ENCODE data around the gene BRCA1. TPM values are rescaled to one million over a fixed set of nuclear protein-coding genes. Genes with fewer than 3 reads are reported as not detected.
A peak's percentile ranks its signal among the peaks of the same experiment; 100 is the strongest.
"Not testable (repeated sequence)": the region's sequence is repeated elsewhere in the genome, so short reads cannot be mapped to it uniquely, and the experiment has no call there.

BRCA1 gene
- total RNA-seq, 1 donor from 2014 or later = 0.85 TPM

DNA sequence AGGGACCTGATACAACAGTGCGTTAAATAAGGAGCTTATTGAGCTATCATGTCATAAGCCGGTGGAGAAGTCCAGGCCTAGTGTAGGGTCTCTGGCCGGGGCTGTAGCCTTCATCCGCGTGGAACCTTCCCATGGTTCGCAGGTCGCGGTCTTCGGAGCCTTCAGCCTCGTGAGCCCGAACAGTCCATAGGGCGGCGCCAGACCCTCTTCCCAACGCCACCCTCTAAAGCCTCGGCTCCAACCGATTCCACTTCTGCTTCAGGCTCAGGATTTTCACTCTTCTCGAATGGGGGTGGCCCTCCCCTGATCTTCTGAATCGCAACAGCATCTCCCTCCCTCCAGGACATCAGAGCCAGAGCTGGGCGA, 10.3 kb upstream of the BRCA1 start:
- no peaks in the 10 kb centered on the region for H3K4me1 ChIP-seq
- no peaks in the 10 kb centered on the region for H3K27me3 ChIP-seq
- no peak overlapping the region for H3K27ac ChIP-seq
- no peak for DNase-seq (ENCODE audit: low spot score in 2 of 2)
- no peaks in the 10 kb centered on the region for H3K9me3 ChIP-seq
- H3K4me3 ChIP-seq = no peak overlapping the region
- peaks cover 4 to 5% of the 10 kb centered on the region in 2 donors for H3K36me3 ChIP-seq
- intact Hi-C loops (cut with DNase I) = no loop called here
- TF ChIP-seq, protein P1, sequence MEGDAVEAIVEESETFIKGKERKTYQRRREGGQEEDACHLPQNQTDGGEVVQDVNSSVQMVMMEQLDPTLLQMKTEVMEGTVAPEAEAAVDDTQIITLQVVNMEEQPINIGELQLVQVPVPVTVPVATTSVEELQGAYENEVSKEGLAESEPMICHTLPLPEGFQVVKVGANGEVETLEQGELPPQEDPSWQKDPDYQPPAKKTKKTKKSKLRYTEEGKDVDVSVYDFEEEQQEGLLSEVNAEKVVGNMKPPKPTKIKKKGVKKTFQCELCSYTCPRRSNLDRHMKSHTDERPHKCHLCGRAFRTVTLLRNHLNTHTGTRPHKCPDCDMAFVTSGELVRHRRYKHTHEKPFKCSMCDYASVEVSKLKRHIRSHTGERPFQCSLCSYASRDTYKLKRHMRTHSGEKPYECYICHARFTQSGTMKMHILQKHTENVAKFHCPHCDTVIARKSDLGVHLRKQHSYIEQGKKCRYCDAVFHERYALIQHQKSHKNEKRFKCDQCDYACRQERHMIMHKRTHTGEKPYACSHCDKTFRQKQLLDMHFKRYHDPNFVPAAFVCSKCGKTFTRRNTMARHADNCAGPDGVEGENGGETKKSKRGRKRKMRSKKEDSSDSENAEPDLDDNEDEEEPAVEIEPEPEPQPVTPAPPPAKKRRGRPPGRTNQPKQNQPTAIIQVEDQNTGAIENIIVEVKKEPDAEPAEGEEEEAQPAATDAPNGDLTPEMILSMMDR (IDR thresholded peaks at IDR 0.05) = no peak

DNA sequence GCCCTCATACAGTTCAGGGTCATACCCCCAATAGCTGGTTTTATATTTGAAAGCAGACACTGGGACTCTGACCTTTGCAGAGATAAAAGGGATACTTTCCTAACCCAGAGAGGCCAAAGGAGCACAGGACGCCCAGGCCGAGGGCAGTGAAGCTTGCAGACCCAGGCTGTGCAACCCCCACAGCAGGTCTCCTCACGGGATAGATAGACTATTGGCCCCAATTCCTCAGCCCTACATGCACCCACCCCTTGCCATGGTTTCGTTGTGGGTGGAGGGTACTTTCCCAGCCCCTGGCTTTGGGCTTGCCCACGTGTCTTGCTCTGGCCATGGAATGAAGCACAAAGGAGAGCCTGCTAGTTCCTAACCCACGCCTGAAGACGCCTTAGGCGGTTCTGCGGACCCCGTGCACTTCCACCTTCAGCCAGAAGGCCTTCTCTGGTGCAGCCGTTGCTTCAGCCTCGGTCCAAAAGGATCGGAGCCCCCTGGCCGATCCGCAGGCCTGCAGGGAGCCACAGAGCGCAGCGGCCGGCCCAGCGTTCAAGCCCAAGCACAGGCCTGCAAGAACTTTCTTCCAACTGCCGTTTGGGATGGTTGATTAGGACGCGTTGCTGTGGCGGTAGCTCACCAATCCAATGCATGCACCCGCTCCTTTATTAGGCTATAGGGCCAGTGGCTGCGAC, 9.8 kb upstream of the BRCA1 start:
- intact Hi-C loops (cut with DNase I) = no loop called here
- Histone ChIP-seq H3K36me3 (peaks cover 4 to 5% of the 10 kb centered on the region in 2 donors), H3K4me1 (no peaks in the 10 kb centered on the region), H3K4me3 (no peak overlapping the region), H3K27ac (no peak overlapping the region), H3K9me3 (no peaks in the 10 kb centered on the region), H3K27me3 (no peaks in the 10 kb centered on the region)
- DNase-seq (ENCODE audit: low spot score in 2 of 2) = no peak
- TF ChIP-seq, protein P1 (IDR thresholded peaks at IDR 0.05) = no peak

DNA sequence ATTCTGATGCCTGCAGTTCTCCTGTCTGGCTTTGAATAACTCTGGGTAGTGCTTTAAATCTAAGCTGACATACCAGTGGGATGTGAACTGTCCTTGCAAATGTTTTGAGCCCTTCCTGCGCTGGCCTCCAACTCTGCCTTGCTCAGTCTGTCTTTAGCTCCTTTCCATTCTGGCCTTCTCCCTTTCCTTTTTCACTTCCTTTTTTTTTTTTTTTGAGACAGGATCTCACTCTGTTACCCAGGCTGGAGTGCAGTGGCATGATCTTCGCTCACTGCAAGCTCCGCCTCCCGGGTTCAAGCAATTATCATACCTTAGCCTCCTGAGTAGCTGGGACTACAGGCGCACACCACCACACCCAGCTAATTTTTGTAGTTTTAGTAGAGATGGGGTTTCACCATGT, 8.3 kb upstream of the BRCA1 start:
- DNase-seq (ENCODE audit: low spot score in 2 of 2); H3K27ac ChIP-seq; H3K27me3 ChIP-seq; H3K4me3 ChIP-seq; H3K4me1 ChIP-seq; H3K36me3 ChIP-seq; intact Hi-C loops (cut with DNase I); H3K9me3 ChIP-seq: not testable (repeated sequence)

DNA sequence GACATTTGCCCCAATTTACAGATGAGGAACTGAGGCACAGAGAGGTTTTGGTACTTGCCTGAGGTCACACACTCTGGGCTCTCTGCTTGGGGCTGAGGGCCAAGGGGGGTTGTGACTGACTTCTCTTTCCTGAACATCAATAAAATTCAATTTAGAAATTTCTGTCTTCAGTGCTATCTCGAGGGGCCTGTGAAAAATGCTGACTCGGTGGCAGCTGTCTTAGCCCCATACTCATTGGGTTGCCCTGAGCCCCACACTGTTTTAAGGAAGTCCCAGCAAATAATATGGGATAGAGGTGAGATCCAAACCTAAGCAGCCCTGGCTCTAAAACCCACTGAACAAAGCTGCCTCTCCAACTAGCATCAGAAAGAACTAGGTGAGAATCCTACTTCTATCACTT, 7.0 kb upstream of the BRCA1 start:
- TF ChIP-seq, protein P1 (IDR thresholded peaks at IDR 0.05) = no peak
- intact Hi-C loops (cut with DNase I) = no loop called here
- H3K27ac ChIP-seq = no peak overlapping the region
- H3K27me3 ChIP-seq = no peaks in the 10 kb centered on the region
- H3K36me3 ChIP-seq = peaks cover 4 to 5% of the 10 kb centered on the region in 2 donors
- H3K4me3 ChIP-seq = no peak overlapping the region
- H3K4me1 ChIP-seq = peaks cover 0 to 7% of the 10 kb centered on the region in 2 donors
- H3K9me3 ChIP-seq = no peaks in the 10 kb centered on the region
- DNase-seq (ENCODE audit: low spot score in 2 of 2) = no peak

DNA sequence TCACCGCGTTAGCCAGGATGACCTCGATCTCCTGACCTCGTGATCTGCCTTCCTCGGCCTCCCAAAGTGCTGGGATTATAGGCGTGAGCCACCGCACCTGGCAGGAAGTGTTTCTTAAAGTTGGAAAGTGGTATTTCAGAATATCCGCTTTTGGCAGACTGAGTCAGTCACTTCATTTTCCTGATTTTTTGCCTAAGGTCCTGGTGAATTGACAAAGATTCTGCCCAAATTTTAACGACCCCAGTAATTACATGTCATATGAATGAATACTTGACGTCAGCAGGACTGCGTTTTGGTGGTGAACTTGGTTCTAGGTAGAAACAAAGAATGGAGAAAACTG, 4.5 kb upstream of the BRCA1 start:
- Histone ChIP-seq H3K27ac (peak overlapping the region; percentile 54 to 65), H3K4me1 (peaks cover 0 to 19% of the 10 kb centered on the region in 2 donors), H3K27me3 (no peaks in the 10 kb centered on the region), H3K36me3 (peaks cover 1 to 4% of the 10 kb centered on the region in 2 donors), H3K9me3 (no peaks in the 10 kb centered on the region), H3K4me3 (peak overlapping the region in 1 of 2 donors; percentile 51)
- no peak for DNase-seq (ENCODE audit: low spot score in 2 of 2)
- TF ChIP-seq, protein P1 (IDR thresholded peaks at IDR 0.05) = no peak
- intact Hi-C loops (cut with DNase I) = no loop called here

DNA sequence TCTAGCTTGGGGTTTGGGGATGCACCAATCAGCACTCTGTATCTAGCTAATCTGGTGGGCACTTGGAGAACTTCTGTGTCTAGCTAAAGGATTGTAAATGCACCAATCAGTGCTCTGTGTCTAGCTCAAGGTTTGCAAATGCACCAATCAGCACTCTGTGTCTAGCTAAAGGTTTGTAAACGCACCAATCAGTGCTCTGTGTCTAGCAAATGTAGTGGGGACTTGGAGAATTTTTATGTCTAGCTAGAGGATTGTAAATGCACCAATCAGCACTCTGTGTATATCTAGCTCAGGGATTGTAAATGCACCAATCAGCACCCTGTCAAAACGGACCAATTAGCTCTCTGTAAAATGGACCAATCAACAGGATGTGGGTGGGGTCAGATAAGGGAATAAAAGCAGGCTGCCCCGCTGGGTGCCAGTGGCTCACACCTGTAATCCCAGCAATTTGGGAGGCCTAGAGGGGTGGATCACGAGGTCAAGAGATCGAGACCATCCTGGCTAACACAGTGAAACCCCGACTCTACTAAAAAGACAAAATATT, 2.2 kb upstream of the BRCA1 start:
- H3K27me3 ChIP-seq; H3K27ac ChIP-seq; H3K36me3 ChIP-seq; H3K4me3 ChIP-seq; DNase-seq (ENCODE audit: low spot score in 2 of 2); intact Hi-C loops (cut with DNase I); H3K9me3 ChIP-seq: not testable (repeated sequence)
- H3K4me1 ChIP-seq = peaks cover 0 to 25% of the 10 kb centered on the region in 2 donors

DNA sequence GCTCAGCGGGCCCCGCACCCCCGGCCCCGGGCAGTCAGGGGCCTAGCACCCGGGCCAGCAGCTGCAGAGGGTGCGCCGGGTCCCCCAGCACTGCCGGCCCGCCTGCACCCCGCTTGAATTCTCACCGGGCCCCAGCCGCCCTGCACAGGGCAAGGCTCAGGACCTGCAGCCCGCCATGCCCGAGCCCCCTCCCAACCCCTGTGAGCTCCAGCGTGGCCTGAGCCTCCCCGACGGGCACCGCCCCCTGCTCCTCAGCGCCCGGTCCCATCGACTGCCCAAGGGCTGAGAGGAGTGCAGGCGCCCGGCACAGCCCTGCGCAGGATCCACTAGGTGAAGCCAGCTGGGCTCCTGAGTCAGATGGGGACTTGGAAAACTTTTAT, 1.7 kb upstream of the BRCA1 start:
- H3K4me3 ChIP-seq = peak overlapping the region in 1 of 2 donors; percentile 6
- H3K4me1 ChIP-seq = peaks cover 0 to 25% of the 10 kb centered on the region in 2 donors
- no peak for DNase-seq (ENCODE audit: low spot score in 2 of 2)
- no peaks in the 10 kb centered on the region for H3K27me3 ChIP-seq
- no peaks in the 10 kb centered on the region for H3K36me3 ChIP-seq
- TF ChIP-seq, protein P1 (IDR thresholded peaks at IDR 0.05) = no peak
- no peak overlapping the region for H3K27ac ChIP-seq
- H3K9me3 ChIP-seq = no peaks in the 10 kb centered on the region
- intact Hi-C loops (cut with DNase I) = no loop called here
